HG02970 (cell line): ENCODE data around the gene SYNDIG1.

ENCODE experiments used
- ATAC-seq: cut with Tn5 transposase; IDR thresholded peaks from one replicate; pipeline ENCODE4 v1.9.1; 2021; ENCODE audit warnings: mild to moderate bottlenecking, moderate library complexity, moderate number of reproducible peaks; ENCODE audit not compliant: unreplicated experiment, low FRiP score

SYNDIG1 gene

GRCh38 chr20:24699321-24700165 lies 230.1 kb downstream of the SYNDIG1 start:
- no peak for ATAC-seq

- no peak for ATAC-seq
These were observed 230.9 kb downstream of the SYNDIG1 start for GRCh38 chr20:24700166-24700860.

GRCh38 chr20:24701027-24701426 lies 231.6 kb downstream of the SYNDIG1 start:
- ATAC-seq, result no peak

- no peak for ATAC-seq
These were observed 232.2 kb downstream of the SYNDIG1 start for GRCh38 chr20:24701668-24702067.

DNA sequence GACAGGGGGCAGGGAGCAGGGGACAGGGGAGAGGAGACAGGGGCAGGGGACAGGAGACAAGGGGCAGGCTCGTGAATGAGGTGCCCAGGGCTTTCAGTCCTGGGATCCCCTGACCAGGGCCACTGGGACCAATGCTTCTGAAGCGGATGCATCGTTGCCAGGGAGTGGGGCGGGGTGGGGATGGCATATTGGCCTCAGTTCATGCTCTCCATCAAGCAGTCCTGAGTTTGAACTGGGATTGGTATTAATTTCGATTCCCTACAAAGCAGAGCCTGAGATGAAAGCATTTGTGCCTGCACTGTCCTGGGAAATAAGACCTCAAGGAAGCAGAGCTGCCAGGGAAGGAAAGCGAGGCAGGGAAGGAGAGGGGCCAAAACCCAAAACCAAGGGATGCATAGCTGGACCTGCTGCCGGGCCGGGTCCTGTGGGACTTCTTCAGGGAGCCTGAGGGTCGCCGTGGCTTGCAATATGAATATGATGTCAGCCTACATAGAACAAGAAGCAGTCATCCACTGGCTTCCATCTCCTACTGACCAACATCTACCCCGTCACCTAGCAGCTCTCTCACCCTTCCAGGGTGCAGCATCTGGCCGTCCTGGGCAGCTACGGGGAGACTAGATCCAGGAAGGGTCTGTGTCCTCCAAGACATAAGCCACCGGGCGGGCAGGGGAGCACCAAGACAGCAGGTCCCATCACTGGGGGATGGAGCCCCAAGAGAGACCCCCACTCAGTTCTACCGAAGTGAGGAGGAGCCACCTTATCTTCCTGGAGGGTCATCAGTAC lies 233.3 kb downstream of the SYNDIG1 start:
- no peak for ATAC-seq

- no peak for ATAC-seq
These were observed 233.8 kb downstream of the SYNDIG1 start for GRCh38 chr20:24703284-24703610.

- no peak for ATAC-seq
These were observed 235.5 kb downstream of the SYNDIG1 start for GRCh38 chr20:24704899-24705298.

DNA sequence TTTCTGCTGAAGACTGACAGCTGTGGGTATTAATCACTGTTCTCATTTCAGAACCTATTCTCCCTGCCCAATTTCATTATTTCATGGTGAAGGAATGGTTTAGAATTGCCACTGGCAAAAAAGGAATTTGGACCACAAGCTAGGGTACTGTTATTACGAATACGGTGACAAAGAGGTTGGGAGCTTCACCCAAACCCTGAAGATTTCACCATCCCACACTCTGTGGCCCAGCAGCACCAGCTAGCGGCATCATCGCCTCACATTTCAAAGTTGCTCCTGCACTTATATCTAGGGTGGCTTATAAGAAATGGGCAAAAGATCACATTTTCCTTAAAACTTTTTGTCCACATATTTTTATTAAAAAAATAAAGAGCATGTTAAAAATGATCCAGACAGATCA lies 236.1 kb downstream of the SYNDIG1 start:
- no peak for ATAC-seq

DNA sequence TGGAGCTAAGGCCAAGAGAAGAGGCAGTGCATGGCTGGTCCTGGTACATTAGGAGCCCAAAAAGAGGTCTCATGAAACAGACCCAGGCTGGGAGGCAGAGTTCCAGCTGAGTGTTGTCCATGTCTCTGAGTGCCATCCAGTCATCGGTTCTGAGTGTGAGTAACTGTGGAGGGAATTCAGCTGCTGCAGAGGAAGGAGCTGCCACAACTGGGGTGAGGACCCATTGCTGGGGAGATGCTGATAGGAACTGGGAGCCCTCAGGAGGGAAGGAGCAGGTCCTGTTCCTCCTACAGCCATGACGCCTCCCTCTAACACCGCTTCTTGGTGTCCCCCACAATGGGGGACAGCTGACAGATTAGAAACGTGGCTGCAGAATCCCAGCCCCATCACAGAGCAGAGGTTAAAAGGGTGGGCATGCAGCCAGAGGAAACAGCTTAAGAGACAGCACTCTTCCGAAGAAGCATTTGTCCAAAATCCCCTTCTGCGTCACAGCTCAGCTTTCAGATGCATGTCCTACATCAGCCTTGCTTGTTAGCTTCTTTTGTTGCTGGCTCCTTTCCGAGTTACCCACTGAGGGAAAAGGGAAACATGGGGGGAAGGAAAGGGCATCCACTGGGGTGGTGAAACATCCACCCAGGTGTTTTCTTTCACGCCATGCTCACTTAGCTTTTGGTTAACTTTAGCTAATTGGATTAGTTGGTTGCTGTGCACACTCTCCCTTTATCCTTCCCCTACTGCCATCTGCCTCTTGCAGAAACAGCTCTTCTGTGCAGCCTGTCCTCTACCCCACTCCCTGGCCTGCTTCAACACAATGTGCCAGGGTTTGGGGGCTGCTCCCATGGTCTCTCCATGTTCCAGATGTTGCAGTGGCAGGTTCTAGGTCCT lies 239.2 kb downstream of the SYNDIG1 start:
- ATAC-seq, result no peak
